Keratinocyte (primary cell): ENCODE measurements around the gene GLI2.

Experiments used
- CTCF ChIP-seq, 3 experiments: IDR thresholded peaks in 1 of 3; conservative IDR thresholded peaks in 1 of 3; optimal IDR thresholded peaks in 1 of 3; 2 replicates in 2 of 3; 3 replicates in 1 of 3; pipeline versions ENCODE3 to v1.5.1; 2011; ENCODE audit warnings: low read length in 3 of 3, mild to moderate bottlenecking in 3 of 3, moderate library complexity in 2 of 3, control low read depth in 1 of 3, inconsistent platforms in 1 of 3; ENCODE audit not compliant: insufficient read depth in 2 of 3; ENCODE audit errors: extremely low read depth in 1 of 3
- EZH2 ChIP-seq: IDR thresholded peaks from one replicate; pipeline ENCODE4 v1.6.1; 2012; ENCODE audit warnings: inconsistent platforms, mild to moderate bottlenecking, low read length, moderate library complexity

GRCh38 chr2:120748310-120748709, 12.6 kb downstream of the GLI2 start:
- TF ChIP-seq CTCF (optimal IDR thresholded peaks at IDR 0.05 in 1 of 3, IDR thresholded peaks at IDR 0.05 in 1 of 3, conservative IDR thresholded peaks at IDR 0.05 in 1 of 3; ENCODE audit: extremely low read depth in 1 of 3, insufficient read depth in 2 of 3, low read length in 3 of 3) (no peak), EZH2 (no peak)
